Hematopoietic multipotent progenitor cell treated with erythropoietin and hydrocortisone succinate and interleukin-3 and kit ligand, for 6 days (in vitro differentiated cells): ENCODE measurements around the gene SEPTIN12.

Experiments used
- DNase-seq: peaks from one replicate; pipeline ENCODE4 v3.0.0-alpha.2; 2015

Gene SEPTIN12

DNA sequence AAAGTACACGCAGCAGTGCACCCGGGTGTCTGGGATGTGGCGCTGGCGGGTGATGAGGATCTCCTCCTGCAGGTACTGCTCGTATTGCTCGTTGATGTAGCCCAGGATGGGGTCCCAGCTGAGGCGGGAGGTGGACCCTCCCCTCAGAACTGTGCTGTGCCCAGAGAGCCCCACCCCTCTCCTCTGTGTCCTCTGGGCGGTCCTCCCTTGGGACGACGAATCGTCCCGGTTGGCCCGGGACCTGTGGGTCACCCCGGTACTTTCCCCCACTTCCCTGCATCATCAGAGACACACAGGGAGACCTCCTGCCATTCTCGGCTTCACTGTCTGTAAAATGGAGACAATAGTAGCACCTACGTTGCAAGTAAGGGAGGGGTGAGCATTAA is 4.2 kb downstream of the SEPTIN12 start:
- no peak for DNase-seq

GRCh38 chr16:4783251-4783950 is 4.7 kb downstream of the SEPTIN12 start:
- DNase-seq, result no peak

DNA sequence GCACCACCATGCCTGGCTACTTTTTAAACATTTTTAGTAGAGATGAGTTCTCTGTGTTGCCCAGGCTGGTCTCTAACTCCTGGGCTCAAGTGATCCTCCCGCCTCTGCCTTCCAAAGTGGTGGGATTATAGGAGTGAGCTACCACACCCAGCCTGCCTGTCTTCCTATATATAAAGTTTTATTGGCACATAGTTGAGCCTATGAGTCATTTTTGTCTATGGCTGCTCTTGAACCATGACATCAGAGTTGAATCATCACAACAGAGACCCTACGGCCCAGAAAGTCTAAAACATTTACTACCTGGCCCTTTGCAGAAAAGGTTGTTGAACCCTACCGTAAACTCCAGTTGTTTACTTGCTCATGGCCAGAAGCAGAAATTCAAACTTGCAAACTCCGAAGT is 7.9 kb downstream of the SEPTIN12 start:
- DNase-seq, result no peak

- DNase-seq, result no peak
Observed at GRCh38 chr16:4778050-4778392, 10.1 kb downstream of the SEPTIN12 start.

DNA sequence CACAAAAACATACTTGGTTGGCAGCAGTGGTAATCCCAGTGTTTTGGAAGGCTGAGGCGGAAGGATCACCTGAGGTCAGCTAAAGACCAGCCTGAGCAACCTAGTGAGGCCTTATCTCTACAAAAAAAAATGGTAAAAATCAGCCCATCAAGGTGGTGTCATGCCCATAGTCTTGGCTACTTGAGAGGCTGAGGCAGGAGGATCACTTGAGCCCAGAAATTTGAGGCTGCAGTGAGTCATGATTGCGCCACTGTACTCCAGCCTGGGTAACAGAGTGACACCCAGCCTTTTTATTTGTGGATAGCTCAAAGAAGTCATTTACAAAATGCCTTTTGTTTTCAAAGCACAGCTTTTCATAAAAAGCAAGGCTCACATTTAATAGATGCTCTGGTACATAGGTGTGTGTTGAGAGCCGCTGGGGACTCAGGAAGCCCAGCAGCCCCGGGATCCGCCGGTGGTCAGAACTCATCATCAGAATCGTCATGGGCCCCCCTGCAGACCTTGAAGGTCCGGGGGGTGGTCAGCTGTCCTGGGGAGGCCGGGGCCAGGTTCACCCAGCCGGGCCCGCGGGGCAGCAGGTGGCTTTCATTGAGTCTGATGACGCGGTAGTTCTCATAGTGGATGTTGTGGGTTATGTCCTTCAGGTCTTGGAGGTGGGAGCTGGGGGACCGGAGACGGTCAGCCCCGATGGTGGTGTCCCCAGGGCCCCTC is 10.7 kb downstream of the SEPTIN12 start:
- no peak for DNase-seq

DNA sequence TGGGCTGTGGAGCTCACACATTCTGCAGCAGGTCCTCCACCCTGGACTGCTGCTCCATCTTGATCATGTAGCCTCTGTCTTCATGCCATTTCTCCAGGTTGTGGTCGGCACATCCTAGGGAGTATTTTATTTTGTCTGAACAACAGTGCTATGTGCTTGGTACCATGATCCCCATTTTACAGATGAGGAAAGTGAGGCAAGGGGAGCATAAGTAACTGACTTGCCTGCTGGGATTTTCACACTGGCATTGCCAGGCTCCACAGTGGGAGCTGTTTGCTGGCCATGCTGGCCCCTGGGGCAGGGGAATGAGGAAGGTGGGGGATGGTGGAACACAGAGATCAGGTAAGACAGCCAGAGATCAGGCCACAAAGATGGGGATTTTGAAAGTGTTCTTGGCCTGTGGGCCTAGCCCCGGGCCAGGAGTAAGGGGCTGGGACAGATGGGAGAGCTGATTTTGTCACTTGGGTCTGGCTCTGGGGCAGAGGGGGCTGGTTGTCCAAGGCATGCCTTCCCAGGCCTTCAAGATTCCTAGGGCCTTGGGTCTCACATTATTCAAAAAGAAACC is 11.9 kb downstream of the SEPTIN12 start:
- no peak for DNase-seq

- DNase-seq, result no peak
Observed at GRCh38 chr16:4775005-4775404, 13.1 kb downstream of the SEPTIN12 start.

- no peak for DNase-seq
Observed at GRCh38 chr16:4772351-4772750, 15.8 kb downstream of the SEPTIN12 start.

- DNase-seq, result no peak
Observed at GRCh38 chr16:4771646-4772045, 16.5 kb downstream of the SEPTIN12 start.

DNA sequence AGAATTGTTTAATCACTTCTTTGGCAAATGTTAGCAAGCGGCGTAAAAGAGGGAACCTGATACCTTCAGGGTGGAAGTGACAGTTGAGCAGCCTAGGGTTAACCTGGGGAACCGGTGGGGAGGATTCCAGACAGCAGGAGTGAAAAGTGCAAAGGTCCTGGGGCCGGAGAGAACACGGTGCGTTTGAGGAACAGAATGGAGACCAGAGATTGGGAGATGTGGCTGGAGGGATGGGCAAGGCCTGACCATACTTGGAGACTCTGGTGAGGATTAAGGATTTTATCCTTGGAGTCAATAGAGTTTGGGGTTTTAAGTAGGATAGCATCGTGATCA is 18.9 kb downstream of the SEPTIN12 start:
- no peak for DNase-seq

DNA sequence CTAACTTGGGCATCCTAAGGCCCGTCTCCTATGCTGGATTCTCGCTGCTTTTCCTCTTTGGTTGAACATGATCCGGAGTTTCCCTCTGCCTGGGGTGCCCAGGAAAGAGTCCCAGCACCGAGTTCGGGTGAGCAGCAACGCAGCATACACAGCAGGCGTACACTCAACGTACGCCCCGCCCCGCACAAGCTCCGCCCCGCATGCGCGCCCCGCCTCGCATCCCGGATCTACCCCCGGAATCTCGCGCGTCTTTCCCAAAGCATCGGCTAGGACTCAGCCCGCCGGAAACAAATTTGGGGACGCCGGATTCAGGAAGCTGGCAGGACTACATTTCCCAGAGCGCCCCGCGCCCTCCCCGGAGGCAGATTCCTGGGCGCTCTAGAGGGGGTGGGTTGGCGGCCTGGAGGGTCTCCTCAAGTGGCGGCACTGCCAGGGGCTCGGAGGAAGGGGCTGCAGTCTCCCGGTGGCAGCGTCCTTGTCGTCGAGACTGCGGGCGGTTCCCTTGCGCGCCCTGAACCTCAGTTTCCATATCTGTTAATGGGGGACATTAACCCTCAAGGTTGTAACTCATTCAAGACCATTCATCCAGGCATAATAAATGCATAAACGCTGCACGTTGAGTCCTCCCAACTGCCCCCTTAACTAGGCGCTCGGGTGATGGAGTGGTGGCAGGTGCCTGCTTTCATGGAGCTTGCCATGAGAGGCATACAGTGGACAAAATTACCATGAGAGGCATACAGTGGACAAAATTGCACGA is 19.4 kb downstream of the SEPTIN12 start:
- peak; percentile 97 for DNase-seq

DNA sequence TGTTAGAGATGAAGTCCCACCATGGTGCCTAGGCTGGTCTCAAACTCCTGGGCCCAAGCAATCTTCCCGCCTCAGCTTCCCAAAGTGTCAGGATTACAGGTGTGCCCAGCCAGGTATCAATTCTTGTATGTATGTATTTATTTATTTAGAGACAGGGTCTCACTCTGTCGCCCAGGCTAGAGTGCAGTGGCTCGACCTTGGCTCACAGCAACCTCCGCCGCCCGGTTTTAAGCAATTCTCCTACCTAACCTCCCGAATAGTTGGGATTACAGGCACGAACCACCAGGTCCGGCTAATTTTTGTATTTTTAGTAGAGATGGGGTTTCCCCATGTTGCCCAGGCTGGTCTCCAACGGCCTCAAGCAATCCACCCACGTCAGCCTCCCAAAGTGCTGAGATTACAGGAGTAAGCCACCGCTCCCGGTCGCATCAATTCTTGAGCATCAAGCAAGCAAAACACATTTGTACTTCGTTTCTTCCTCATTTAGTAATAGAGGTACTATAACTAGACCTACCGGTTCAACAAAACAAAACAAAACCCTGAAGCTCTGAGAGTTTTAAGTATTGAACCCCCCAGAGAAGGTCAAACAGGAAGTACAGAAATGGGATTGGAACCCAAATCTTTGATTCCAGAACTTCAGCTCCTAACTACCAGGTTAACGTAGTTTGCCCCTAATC is 20.1 kb downstream of the SEPTIN12 start:
- peak; percentile 45 for DNase-seq

DNA sequence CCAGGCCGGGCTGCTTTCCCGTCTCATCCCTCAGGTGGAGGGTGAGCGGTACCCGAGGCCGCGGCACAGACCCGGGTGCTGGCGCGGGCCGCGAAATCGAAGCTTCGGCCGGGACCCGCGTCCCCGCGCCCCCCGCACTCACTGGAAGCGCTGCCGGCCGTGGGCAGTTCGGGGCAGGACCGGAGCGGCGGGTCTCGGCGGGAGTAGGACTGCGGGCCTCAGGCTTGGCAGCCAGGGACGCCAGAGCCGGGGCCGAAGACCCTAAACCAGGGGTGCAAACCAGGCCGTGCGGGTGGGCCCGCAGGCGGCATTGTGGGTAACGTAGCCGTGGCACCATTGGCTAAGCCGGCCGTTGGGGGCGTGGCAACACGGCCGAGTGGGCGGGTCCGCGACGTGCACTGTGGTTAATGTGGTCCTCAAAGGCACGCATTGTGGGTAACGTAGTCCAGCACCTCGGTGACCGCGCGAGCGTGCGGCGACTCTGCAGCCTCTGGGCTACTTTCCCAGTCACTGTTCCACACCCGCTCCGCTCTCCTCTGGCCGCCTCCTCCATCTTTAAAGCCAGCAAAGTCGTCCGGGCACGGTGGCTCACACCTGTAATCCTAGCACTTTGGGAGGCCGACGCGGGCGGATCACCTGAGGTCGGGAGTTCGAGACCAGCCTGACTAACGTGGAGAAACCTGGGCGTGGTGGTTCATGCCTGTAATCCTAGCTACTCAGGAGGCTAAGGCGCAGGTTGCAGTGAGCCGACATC is 21.1 kb downstream of the SEPTIN12 start, which contains the start of gene ZNF500:
ZNF500 (minus strand) TSS at position 288 of the 754 bp plus-strand sequence. CDS start 1,184 bp downstream, outside the sequence.
- peak; percentile 97 for DNase-seq

GRCh38 chr16:4765511-4766474 is 22.4 kb downstream of the SEPTIN12 start:
- DNase-seq, result no peak

DNA sequence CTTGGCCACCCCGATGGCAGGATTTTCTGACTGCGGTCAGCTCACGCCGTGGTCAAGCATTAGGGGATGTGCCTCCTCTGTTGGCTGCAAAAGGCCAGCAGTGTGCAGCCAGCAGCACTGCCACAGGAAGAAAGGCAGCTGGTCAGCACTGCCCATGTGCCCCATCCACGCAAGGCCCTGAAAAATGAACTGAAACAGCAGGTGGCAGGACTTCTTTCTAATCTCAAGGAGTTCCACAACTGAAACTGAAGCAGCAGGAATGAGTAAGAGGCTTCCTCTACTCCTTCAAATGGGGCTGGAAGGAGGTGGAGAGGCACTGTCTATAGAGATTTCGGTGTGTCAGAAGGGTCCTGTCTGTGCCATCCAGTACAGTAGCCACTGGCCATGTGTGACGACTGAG is 24.4 kb downstream of the SEPTIN12 start:
- DNase-seq, result no peak

DNA sequence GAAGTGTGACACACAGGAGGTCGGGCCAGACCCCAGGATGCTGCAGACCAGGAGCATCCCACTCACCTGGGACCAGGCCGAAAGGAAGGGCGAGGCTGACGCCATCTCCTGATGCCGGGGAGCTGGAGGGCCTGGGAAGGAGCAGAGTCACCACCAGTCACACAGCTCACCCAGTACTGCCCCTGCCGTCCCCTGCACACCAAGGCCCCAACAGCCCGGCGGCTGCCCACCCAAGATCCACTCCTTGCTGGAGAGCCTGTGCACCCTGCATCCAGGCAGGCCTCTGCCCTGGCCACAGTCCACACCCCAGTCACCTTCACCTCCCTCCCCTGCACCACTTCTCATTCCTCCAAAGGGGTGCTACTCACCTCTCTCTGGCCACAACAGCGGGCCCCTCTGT is 25.9 kb downstream of the SEPTIN12 start:
- no peak for DNase-seq

GRCh38 chr16:4760221-4760910 is 27.8 kb downstream of the SEPTIN12 start:
- DNase-seq, result no peak

GRCh38 chr16:4755687-4756086 is 32.5 kb downstream of the SEPTIN12 start:
- no peak for DNase-seq

DNA sequence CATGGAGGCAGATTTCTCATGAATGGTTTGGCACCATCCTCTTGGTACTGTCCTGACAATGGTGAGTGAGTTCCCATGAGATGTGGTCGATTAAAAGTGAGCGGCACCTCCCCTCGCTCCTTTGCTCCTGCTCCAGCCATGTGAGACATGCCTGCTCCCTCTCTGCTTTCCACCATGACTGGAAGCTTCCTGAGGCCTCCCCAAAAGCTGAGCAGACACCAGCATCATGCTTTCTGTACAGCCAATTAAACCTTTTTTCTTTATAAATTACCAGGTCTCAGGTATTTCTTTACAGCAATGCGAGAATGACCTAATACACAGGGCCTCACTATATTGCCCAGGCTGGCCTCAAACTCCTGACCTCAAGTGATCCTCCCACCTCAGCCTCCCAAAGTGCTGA is 33.3 kb downstream of the SEPTIN12 start:
- DNase-seq, result no peak

DNA sequence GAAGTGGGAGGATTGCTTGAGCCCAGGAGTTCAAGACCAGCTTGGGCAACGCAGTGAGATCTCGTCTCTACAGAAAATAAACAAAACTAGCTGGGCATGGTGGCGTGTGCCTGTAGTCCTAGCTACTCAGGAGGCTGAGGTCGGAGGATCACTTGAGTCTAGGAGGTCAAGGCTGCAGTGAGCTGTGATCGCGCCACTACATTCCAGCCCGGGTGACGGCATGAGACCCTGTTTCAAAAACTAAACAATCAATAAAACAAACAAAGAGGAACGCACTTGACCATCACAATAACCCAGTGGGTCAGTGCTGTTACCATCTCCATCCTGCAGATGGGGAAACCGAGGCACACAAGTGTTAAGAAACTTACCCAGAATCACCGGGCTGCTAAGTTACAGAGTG is 34.9 kb downstream of the SEPTIN12 start:
- no peak for DNase-seq
